SW 1271 (cell line): Measurements from ENCODE around the gene CEP295NL.
A peak's percentile ranks its signal among the peaks of the same experiment; 100 is the strongest.
"Not testable (repeated sequence)": the region's sequence is repeated elsewhere in the genome, so short reads cannot be mapped to it uniquely, and the experiment has no call there.

ENCODE experiments used
- DNase-seq, 2 experiments: peaks; one replicate each; lab custom pipeline; 2025; lab: John Stamatoyannopoulos, UW

Gene CEP295NL

DNA sequence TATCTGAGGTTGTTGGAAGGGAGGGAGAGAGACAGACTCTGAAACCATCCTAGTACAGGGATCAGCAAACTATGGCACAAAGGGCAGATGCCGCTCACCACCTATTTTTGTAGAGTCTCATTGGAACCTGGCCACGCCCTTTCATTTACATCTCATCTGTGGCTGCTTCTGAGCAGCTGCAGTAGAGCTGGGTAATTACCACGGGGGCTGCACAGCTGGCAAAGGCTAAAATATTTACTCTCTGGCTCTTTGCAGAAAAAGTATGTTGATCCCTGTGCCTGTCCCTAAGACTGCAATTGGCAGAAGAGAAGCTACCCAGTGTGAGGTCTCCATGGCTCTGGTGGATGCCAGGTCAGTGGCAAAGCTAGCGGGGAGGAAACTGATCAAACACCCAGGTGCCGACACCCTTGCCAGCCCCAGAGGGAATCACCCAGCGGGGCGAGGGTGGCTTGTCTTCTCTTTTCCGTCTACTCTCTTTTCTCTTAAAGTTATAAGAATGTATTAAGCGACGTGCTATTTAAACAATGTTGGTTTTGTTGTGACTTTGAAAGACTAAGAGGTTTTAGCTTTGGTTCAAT, 14.0 kb downstream of the CEP295NL start:
- no peak for DNase-seq

DNA sequence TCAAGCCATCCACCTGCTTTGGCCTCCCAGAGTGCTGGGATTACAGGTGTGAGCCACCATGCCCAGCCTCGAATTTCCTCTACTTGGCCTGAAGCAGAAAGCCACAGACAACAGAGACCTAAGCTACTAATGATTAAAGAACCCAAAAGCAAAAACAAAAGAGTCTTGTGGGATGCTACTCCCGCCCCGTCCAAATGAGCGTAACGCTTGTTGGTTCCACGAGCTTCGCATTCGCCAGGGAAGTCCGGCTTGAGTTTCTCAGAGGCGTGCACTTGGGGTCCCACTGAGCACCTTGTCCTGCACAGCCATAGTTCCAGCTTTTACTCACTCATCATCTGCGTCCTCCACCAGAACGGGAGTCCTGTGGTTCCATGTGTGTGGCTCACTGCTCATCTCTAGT, 16.0 kb downstream of the CEP295NL start:
- DNase-seq = no peak

DNA sequence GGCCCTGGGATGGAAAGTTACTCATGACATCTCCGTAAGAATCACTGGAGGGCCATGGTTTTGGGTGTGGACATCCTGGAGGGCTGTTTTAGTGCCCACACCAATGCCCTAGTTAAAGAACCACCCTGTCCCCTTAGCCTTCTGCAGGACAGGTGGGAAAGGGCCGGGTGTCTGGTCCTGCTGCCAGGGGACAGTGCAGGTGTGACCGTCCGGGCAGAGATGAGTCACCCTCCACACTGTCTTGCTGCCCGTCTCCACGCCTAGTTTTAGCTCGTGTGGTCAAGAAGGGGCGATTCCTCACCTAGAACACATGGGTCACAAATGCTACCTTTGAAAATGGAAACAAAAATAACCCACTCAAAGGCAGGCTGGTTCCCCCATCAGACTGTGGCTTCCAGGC, 17.0 kb downstream of the CEP295NL start:
- DNase-seq = no peak

DNA sequence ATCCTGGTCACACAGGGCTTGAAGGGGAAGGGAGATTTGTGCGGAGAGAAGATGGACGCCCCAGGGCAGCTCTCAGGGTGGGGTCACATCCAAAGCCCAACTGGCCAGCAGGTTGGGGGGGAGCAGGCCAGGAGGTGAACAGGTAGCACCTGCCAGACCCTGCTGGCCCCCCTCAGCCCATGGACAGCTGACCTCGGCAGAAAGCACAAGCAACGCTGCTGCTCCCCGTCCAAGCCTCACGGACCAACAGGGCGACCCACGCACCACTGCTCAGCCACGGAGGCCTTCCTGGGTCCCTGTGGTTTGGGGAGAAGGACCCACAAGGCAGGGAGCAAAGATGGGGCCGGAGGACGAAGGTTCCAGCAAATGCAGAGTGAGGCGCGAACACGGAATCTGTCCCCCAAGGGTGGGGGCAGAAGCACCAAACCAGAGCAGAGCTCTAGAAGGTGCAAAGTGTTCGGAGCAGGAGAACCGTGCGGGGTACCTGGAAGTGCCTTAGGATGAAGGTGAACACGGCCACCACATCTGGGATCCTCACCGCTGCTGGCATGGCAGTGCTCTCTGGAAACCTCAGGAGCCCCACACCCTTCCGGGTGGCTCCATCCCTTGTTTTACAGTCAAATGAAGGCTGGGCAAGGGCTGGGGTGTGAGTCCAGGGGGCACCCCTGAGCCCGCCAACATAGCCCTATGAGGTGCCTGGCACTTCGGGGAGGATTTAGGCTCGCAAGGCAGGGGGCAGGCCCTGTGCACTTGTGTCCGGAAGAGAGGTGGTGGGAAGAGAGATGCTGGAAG, 17.9 kb downstream of the CEP295NL start:
- DNase-seq = no peak

DNA sequence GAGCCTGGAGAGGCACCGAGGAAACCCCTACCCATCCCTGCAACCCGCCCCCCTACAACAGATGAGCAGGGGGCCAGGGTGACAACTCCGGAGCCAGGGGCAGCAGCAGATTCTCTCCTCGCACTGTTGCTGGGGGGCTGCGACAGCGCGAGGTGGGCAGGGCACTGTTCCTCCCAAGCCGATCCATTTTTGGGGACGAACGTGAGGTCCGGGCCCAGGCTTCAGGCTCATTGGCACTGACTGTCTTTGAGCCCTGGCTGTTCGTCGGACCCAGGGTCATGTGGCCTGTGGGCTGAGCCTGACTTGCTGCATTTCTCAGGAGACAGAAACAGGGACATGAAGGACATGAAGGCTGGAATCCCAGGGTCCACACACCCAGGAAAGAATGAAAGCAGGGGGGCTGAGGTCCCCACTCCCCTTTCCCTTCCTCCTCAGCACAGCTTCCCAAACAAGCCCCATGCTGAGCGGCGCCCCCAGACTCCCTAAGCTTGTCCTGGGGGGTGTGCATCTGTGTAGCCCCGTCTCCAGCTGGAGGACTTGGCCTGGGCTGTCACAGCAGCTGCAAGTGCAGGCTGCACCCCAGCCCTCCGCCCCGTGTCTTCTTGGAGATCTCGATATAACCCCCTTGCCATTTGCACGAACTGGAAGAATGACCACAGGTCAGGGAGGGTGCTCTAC, 18.7 kb downstream of the CEP295NL start:
- DNase-seq = no peak

DNA sequence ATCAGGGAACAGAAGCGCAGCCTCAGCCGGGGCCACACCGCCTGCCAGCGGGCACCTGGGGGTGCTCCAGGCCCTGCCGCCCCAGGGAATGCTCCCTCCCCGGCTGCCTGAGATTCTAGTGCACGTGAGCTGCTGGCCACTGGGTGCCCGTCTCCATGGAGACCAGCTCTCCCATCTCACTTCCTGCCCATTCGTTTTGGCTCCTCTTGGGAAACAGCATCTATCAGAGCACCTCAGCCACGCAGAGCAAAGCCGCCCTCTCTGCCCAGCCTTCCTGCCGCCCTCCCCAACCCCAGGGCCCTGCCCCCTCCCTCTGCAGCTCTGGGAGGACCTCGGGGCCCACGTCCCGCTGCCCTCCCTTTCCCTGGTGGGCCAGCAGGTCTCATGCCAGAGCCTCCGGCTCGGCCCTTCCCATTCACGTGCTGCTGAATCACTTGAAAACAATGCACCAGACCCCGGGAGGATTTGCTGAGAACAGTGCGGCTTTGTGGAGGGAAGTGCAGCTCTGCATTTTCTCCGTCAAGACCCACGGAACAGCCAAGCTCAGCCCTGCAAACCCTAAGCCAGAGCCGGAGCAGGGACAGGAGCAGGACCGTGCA, 19.4 kb downstream of the CEP295NL start:
- peak; percentile 77 to 94 for DNase-seq

DNA sequence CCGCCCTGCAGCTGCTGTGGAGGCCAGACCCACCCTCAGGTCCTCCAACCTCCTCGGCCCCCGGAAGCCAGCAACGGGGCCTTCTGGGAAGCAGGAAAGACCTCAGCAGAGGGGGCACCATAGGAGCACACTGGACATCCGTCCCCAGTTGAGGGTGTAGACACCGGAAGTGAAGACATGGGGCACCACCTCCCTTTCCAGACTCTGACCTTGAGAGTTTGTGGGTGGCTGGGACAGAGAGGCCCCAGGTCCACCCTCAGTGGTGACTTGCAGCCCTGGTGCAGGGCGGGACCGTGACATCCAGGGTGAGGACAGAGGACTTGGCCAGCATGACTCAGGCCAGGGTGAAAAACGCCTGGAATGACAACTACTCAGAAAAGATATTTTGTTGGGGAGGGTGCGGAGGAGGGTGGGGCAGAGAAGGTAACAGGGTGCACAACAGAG, 19.9 kb downstream of the CEP295NL start:
- peak; percentile 92 to 93 for DNase-seq

DNA sequence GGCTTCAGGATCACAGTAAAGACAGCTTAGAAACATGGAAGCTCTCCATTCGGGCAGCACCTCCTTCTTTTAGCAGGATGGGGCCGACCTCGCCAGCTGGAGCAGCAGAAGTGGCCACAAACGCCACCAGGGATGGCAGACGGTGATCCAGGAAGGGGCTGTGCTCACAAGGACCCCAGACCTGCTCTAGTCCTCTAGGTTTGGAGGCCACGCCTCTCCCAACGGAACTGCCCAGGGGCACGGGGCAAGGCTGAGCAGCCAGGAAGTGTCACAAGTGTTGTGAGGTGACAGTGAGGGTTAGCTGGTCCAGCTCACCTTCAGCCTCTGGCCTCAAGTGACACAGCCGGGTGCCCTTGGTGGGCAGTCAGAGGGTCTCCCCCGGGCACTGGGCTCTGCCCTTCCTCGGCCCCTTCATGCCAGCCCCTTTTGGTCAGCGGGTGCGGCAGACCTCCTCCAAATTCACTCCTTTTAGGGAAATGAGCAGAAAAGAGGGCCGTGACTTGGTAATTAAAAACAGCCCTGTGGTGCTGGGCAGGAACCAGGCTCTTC, 20.4 kb downstream of the CEP295NL start:
- DNase-seq = no peak

DNA sequence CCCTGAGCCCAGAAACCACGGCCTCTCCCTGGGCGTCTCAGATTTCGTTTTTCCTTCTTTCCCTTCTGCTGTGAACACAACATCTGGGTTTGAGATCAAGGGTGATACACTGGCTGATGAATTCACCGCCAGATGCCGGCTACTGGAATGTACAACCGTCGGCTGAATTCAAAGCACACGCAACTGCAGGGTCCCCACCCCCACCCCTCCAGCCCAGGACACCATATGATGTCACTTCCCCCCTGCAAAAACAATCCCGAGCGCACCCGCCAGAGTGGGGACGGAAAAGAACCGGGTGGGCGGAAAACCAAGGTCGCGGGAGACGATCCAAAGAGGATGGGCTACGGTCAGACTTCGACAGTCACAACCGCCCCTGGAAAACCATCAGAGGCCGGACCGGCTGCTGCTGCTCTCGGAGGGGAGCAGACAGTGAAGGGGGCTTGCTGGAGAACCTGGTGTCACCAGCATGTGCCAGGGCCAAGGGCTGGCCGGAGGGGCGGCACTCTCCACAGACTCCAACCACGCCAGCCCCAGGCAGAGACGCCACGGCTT, 23.3 kb downstream of the CEP295NL start:
- no peak for DNase-seq

DNA sequence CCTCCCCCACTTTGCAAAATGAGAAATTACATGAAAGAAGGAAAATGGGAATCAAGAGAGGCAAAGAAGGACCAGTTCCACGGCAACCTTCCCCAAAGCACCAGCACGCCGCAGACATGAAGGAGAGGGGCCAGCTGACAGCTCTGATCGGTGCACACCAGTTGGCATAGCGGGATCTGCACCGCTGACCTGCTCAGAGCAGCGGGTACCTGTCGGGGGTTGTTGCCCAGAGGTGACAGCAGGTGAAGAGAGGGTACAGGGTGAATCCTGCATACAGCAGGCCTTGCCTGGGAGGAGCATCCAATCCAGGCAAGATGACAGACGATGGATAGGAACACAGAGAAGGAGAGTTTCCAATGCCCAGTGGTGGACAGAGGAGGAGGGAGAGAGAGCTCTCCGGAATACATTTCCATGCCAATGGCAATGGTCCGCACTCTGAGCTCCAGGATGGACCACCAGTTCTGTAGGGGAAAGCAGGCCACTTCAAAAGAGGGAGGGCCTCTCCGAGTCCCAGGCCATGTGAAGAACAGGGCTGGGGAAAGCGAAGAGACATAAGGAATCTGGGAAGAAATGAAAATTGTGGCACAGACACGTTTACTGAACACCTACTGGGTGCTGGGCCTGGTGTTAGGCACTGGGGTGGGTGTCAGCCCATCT, 24.0 kb downstream of the CEP295NL start:
- no peak for DNase-seq

DNA sequence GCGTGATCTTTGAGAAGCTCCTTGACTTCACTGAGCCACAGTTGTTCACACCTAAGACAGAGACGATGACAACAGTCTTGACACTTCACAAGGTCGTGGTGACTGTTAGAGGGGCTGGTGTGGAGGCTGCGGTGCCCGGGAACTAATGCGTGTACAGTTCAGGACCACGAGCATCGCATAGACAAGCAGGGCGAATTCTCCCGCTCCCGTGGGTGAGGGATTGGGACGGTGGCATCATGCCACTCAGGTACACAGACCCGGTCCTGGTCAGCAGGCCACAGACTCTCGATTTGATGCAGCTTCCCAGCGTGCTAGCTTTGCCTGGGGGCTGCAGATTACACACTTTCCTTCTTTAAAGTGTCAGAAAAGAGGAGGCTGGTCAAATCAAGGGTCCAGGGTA, 24.7 kb downstream of the CEP295NL start:
- no peak for DNase-seq

DNA sequence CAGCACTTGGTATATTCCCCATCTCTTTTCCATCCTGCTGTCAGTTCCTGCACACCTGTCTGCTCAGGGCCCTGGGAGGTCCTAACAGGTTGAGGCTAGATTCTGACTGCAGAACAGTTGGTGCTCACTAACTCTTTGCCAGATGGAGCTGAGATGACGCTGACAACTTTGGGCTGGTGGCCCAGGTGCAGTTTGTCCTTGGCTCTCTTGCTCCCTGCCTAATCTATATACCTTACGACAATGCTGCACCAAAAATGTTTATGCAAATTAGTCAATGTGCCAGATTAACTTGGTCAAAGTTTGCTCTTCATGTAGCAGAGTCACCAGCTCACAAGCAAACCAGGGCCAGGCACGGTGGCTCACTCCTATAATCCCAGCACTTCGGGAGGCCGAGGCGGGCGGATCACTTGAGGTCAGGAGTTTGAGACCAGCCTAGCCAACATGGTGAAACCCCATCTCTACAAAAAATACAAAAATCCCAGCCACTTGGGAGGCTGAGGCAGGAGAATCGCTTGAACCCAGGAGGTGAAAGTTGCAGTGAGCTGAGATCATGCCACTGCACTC, 26.0 kb downstream of the CEP295NL start:
- DNase-seq = not testable (repeated sequence)

DNA sequence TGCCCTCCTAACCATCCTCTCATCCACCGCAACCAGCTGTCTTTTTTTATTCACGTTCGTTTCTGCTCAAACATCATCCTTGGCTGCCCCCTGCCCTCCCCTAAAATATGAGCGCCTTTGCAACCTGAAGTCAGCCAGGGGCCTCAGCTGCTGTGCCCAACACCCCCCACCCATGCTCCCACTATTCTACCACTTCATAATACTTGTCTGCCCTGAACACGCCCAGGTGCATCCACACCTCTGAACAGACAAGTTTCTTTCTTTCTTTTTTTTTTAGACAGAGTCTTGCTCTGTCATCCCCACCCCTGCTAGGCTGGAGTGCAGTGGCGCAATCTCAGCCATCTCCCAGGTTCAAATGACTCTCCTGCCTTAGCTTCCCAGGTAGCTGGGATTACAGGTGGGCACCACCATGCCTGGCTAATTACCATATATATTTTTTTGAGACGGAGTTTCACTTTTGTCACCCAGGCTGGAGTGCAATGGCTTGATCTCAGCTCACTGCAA, 26.9 kb downstream of the CEP295NL start:
- no peak for DNase-seq

DNA sequence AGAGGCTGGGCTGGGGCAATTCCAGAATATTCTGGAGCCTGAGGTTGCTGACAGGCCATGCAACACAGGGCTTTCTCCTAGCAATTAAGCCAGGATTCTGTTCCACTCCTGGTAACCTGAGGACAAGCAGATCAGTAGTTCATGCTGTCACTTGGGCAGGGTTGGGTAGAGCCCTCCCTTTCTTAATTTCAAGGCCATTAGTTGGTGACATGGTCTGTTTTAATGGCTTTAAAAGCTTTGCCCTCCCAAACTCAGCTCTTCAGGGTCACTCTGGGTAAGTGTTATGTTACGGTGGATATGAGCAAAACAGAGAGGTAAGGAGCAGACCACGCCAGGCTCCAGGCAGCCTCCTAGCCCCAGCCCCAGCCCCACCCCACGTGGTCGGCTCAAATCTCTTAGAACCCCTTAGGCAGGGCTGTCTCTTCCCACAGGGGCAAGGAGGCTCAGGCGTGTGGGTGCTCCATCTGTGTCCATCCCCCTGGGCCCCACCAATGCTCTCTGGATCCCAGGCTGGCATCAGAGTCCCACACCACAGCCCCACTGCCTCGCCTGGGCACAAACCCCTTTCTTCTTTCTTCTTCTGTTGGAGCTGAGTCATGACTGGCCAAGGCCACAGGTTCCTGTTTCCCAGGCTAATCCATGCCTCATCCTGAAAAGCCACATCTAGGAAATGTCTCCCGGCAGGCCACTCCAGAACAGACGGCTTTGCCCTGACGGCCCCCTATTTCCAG, 27.5 kb downstream of the CEP295NL start:
- peak in 1 of 2 experiments; percentile 4 for DNase-seq

DNA sequence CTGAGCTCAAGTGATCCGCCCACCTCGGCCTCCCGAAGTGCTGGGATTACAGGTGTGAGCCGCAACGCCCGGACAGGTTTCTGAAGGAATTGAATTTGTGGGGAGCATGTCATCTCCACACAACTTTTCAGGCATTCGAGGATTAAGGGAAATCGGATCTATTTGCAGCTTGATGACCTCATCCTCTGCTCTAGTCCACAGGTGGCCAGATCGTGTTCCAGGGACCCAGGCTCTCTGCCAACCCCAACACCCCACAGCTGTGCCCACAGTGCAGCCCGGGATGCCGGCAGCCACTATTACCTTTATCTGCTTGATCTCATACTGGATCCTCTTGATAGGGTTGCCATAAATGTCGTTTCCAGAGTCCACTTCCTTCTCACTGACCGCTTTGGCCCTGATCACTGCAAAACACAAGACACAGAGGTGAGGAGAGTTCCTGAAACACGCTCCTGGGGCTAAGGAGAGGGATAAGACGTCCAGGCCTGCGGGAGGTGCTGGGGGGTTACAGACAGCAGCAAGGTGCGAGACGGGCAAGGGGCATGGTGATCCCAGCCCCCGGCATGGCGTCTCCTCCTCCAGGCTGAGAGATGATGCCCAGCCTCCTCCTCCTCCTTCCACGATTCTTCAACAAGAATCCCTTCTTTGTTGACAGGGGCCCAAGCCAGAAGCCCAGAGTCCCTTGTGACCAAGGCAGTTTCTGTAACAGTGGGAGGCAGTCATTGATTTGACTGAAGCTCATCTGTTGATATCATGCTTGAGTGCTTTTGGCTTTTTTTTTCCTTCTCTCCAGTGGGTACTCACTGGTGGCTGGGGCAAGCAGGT, 29.3 kb downstream of the CEP295NL start:
- no peak for DNase-seq

DNA sequence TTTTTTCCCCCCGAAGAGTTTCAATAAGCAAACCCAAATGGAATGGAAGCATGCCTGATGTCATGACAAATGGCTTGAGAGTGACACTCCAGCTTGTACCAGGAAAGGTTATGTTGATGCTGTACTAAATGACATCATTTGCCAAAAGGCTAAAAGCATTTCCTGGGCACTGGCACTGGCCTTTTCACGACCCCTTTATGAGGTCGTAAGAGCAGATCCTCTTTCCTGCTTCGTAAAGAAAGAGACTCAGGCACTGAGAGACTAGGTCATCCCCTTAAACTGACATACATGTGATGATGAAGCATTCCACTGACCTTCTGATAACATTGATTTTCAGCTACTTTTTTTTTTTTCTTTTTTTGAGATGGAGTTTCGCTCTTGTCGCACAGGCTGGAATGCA, 30.5 kb downstream of the CEP295NL start:
- DNase-seq = peak in 1 of 2 experiments; percentile 12

DNA sequence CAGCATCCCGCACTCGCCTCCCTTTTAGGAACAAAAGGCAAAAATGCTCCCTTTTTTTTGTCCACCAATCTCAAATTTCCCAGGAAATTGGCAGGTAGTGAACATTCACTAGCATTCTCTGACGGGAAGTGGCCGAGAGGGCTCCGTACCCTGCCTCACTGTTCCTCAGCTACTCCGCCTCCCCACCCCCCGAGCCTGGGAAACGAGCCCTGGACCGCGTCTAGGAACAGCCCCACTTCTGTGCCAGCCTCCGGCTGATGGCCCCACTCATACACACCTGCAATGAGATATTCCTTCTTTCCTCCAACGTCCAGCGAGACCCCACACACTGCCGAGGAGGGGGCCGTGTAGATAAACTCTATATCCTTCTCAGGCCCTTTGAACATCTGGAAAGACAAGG, 32.4 kb downstream of the CEP295NL start:
- DNase-seq = no peak

DNA sequence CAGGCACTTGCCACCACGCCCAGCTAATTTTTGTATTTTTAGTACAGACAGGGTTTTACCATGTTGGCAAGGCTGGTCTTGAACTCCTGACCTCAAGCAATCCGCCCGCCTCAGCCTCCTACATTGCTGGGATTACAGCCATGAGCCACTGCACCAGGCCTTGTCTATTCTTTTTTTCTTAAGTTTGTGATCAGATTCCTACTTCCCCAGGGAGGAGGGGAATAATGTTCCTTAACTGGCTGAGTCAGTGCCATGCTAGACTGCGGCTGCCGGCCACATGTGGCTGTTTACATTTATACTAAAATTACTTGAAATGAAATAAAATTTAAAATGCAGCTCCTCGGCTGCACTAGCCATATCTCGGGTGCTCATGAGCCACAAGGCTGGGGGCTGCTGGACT, 34.6 kb downstream of the CEP295NL start:
- DNase-seq = no peak

DNA sequence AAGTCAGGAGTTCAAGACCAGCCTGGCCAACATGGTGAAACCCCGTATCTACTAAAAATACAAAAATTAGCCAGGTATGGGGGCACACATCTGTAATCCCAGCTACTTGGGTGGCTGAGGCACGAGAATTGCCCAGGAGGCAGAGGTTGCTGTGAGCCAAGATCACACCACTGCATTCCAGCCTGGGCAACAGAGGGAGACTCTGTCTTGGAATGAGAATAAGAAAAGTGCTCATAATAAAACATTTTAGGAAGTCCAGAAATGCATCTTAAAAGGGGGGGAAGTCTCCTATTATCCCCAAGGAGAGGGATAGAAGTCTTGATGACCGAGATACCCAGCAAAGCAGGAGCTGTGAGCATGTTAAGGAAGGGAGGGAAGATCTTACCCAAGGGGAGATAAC, 36.0 kb downstream of the CEP295NL start:
- DNase-seq = not testable (repeated sequence)
